HepG2 (cell line): ENCODE measurements around the gene NAPEPLD. TPM values are rescaled to one million over a fixed set of nuclear protein-coding genes. Genes with fewer than 3 reads are reported as not detected.

Experiments used
- CREM ChIP-seq, 2 experiments: sonication (generic) in 1 of 2; formaldehyde crosslinking in 1 of 2; IDR thresholded peaks; 2 replicates each; pipeline versions ENCODE4 v1.4.0 to v1.6.1; 2016 to 2020; ENCODE audit warnings: antibody characterized with exemption in 1 of 2, mild to moderate bottlenecking in 1 of 2, missing genetic modification reagents in 1 of 2
- CSRNP1 ChIP-seq: sonication (generic); formaldehyde crosslinking; IDR thresholded peaks from 2 replicates; pipeline ENCODE4 v1.8.1; 2023; ENCODE audit warnings: mild to moderate bottlenecking, missing genetic modification reagents
- DBP ChIP-seq: sonication (generic); formaldehyde crosslinking; IDR thresholded peaks from 2 replicates; pipeline ENCODE4 v1.4.0; 2020; ENCODE audit warnings: missing genetic modification reagents; ENCODE audit errors: not compliant biosample characterization
- DMAP1 ChIP-seq: IDR thresholded peaks from 2 replicates; pipeline ENCODE4 v1.6.1; 2016
- ELF4 ChIP-seq: sonication (generic); formaldehyde crosslinking; IDR thresholded peaks from 2 replicates; pipeline ENCODE4 v1.5.0; 2020; ENCODE audit warnings: missing genetic modification reagents, mild to moderate bottlenecking, moderate library complexity, borderline replicate concordance
- FIP1L1 ChIP-seq: fragments of 200-400 bp; formaldehyde crosslinking; IDR thresholded peaks from 2 replicates; pipeline ENCODE4 v1.6.1; 2018; ENCODE audit warnings: low read depth, mild to moderate bottlenecking, low read length, moderate library complexity, borderline replicate concordance; ENCODE audit not compliant: insufficient read depth
- GPBP1L1 ChIP-seq: sonication (generic); formaldehyde crosslinking; IDR thresholded peaks from 2 replicates; pipeline ENCODE4 v1.5.0; 2020; ENCODE audit warnings: mild to moderate bottlenecking, missing genetic modification reagents
- IKZF4 ChIP-seq: sonication (generic); formaldehyde crosslinking; IDR thresholded peaks from 2 replicates; pipeline ENCODE4 v1.5.1; 2020; ENCODE audit warnings: borderline replicate concordance, mild to moderate bottlenecking, low read depth, missing genetic modification reagents; ENCODE audit errors: not compliant biosample characterization
- IRF1 ChIP-seq: sonication (generic); formaldehyde crosslinking; IDR thresholded peaks from 2 replicates; pipeline ENCODE4 v1.4.0; 2020; ENCODE audit warnings: low read depth, mild to moderate bottlenecking, missing genetic modification reagents
- LCORL ChIP-seq, 2 experiments: fragments of 450-650 bp in 1 of 2; sonication (generic) in 1 of 2; formaldehyde crosslinking in 1 of 2; IDR thresholded peaks; 2 replicates each; pipeline versions ENCODE4 v1.5.0 to v1.6.1; 2017 to 2020; ENCODE audit warnings: antibody characterized with exemption in 1 of 2, missing genetic modification reagents in 1 of 2
- MATR3 ChIP-seq: sonication (generic); formaldehyde crosslinking; IDR thresholded peaks from 2 replicates; pipeline ENCODE4 v1.4.0; 2020; ENCODE audit warnings: missing genetic modification reagents
- NFIC ChIP-seq: IDR thresholded peaks from 2 replicates; pipeline ENCODE4 v1.6.1; 2012; ENCODE audit warnings: mild to moderate bottlenecking, low read length, inconsistent platforms
- NFKBIZ ChIP-seq: IDR thresholded peaks from 2 replicates; pipeline ENCODE4 v1.6.1; 2018; ENCODE audit warnings: missing genetic modification reagents, missing compliant biosample characterization
- NR2C2 ChIP-seq: sonication (generic); formaldehyde crosslinking; IDR thresholded peaks from 2 replicates; pipeline ENCODE4 v1.4.0; 2020; ENCODE audit warnings: missing genetic modification reagents, mild to moderate bottlenecking, moderate library complexity, borderline replicate concordance
- PRPF4 ChIP-seq: fragments of 200-400 bp; formaldehyde crosslinking; IDR thresholded peaks from 2 replicates; pipeline ENCODE4 v1.6.1; 2016; ENCODE audit warnings: low read length, low read depth; ENCODE audit not compliant: poor library complexity, severe bottlenecking
- RBM22 ChIP-seq: fragments of 200-400 bp; formaldehyde crosslinking; optimal IDR thresholded peaks from 2 replicates; pipeline ENCODE3; 2017; ENCODE audit warnings: mild to moderate bottlenecking, low read length, moderate library complexity
- RFX3 ChIP-seq: IDR thresholded peaks from 2 replicates; pipeline ENCODE4 v1.6.1; 2016; ENCODE audit warnings: missing biosample characterization, missing genetic modification reagents
- RFXANK ChIP-seq: IDR thresholded peaks from 2 replicates; pipeline ENCODE4 v1.6.1; 2016
- TMF1 ChIP-seq: sonication (generic); formaldehyde crosslinking; IDR thresholded peaks from 2 replicates; pipeline ENCODE4 v1.8.1; 2022; ENCODE audit warnings: low read depth, missing genetic modification reagents
- ZBTB3 ChIP-seq: sonication (generic); formaldehyde crosslinking; IDR thresholded peaks from 2 replicates; pipeline ENCODE4 v1.4.0; 2020; ENCODE audit warnings: low read depth, mild to moderate bottlenecking, moderate library complexity, missing genetic modification reagents, borderline replicate concordance
- ZIK1 ChIP-seq: sonication (generic); formaldehyde crosslinking; IDR thresholded peaks from 2 replicates; pipeline ENCODE4 v1.5.0; 2020; ENCODE audit warnings: mild to moderate bottlenecking, low read depth, missing genetic modification reagents, borderline replicate concordance
- ZNF24 ChIP-seq: fragments of 450-650 bp; IDR thresholded peaks from 2 replicates; pipeline ENCODE4 v1.6.1; 2017; ENCODE audit warnings: antibody characterized with exemption, mild to moderate bottlenecking
- ZNF784 ChIP-seq: sonication (generic); formaldehyde crosslinking; IDR thresholded peaks from 2 replicates; pipeline ENCODE4 v1.5.1; 2020; ENCODE audit warnings: missing genetic modification reagents, mild to moderate bottlenecking, borderline replicate concordance
- polyA plus RNA-seq, 8 experiments: library from polyadenylated mRNA; depleted of rRNA in 3 of 8; stranded (reverse) in 7 of 8; unstranded in 1 of 8; fragments of >200 nt; fragmentation: Illumina TruSeq in 4 of 8; extraction: Trizol in 4 of 8; gene quantifications; 2 replicates each; pipeline versions ENCODE4 v1.2.1 to v1.2.3, GENCODE V29; 2011 to 2016; ENCODE audit warnings: low read depth in 4 of 8, missing spikeins in 1 of 8, mixed read lengths in 1 of 8; ENCODE audit not compliant: insufficient read depth in 1 of 8
- total RNA-seq, 5 experiments: library from RNA; depleted of rRNA; stranded (reverse); fragments of >200 nt; fragmentation: Illumina TruSeq; extraction: Trizol; gene quantifications; 2 replicates each; pipeline ENCODE4 v1.2.3, GENCODE V29; 2016; ENCODE audit warnings: low read depth in 1 of 5

The NAPEPLD gene
- total and polyA plus RNA-seq, 2 of the 13 experiments (the other 11 are each of a cell fraction or from before 2014, with no cell fraction given): 3.4 to 5.6 TPM

- TF ChIP-seq CSRNP1 (CRISPR knock-in tag) (no peak), ZIK1 (CRISPR knock-in tag) (no peak), NFIC (0 out of 2 replicates have a peak, but pooled peaks have one; percentile 31), NFKBIZ (no peak), ELF4 (CRISPR knock-in tag) (no peak), IKZF4 (no peak), MATR3 (no peak), DBP (CRISPR knock-in tag) (no peak), ZNF784 (CRISPR knock-in tag) (no peak; the same call in 1 of the 2 replicates), PRPF4 (no peak), IRF1 (CRISPR knock-in tag) (no peak), RBM22 (no peak), RFX3 (CRISPR knock-in tag) (no peak), TMF1 (CRISPR knock-in tag) (0 out of 2 replicates have a peak, but pooled peaks have one; percentile 13), DMAP1 (CRISPR knock-in tag) (peak; percentile 91), CREM (IDR thresholded peaks at IDR 0.05) (peak; percentile 16; the same call in 1 of the 2 replicates), CREM (CRISPR knock-in tag; IDR thresholded peaks at IDR 0.05) (no peak), LCORL (IDR thresholded peaks at IDR 0.05) (no peak), LCORL (CRISPR knock-in tag; IDR thresholded peaks at IDR 0.05) (no peak), ZBTB3 (CRISPR knock-in tag) (no peak), GPBP1L1 (no peak), FIP1L1 (no peak), ZNF24 (no peak), RFXANK (CRISPR knock-in tag) (no peak), NR2C2 (CRISPR knock-in tag) (peak; percentile 81)
Measured at GRCh38 chr7:103148994-103149807, at the start of gene NAPEPLD (continued).
